ENCODE results near the gene POLRMT. TPM values are rescaled to one million over a fixed set of nuclear protein-coding genes. Genes with fewer than 3 reads are reported as not detected.

The POLRMT gene
- total RNA-seq, 1 donor from 2014 or later: 68.4 TPM

- Mint-ChIP-seq H3K27me3 (no peaks in the 10 kb centered on the region), H3K27ac (no peak overlapping the region), H3K9me3 (ENCODE audit: low read depth) (no peaks in the 10 kb centered on the region), H3K4me3 (ENCODE audit: low read depth) (no peak overlapping the region), H3K36me3 (ENCODE audit: insufficient read depth) (no peaks in the 10 kb centered on the region), H3K4me1 (ENCODE audit: low read depth) (no peaks in the 10 kb centered on the region)
- DNase-seq (ENCODE audit: low spot score, unreplicated experiment): no peak
- no peak for TF ChIP-seq CTCF (IDR thresholded peaks at IDR 0.05; ENCODE audit: unreplicated experiment)
These were observed 18.7 kb upstream of the POLRMT start for GRCh38 chr19:651991-652390.

GRCh38 chr19:651114-651818, 17.9 kb upstream of the POLRMT start:
- H3K4me3 Mint-ChIP-seq (ENCODE audit: low read depth): no peak overlapping the region
- H3K27ac Mint-ChIP-seq: no peak overlapping the region
- TF ChIP-seq CTCF (IDR thresholded peaks at IDR 0.05; ENCODE audit: unreplicated experiment): no peak
- no peaks in the 10 kb centered on the region for H3K9me3 Mint-ChIP-seq (ENCODE audit: low read depth)
- no peak for DNase-seq (ENCODE audit: low spot score, unreplicated experiment)
- no peaks in the 10 kb centered on the region for H3K4me1 Mint-ChIP-seq (ENCODE audit: low read depth)
- H3K27me3 Mint-ChIP-seq: no peaks in the 10 kb centered on the region
- peaks cover under 1% of the 10 kb centered on the region for H3K36me3 Mint-ChIP-seq (ENCODE audit: insufficient read depth)

- no peaks in the 10 kb centered on the region for H3K27me3 Mint-ChIP-seq
These were observed 16.8 kb upstream of the POLRMT start for GRCh38 chr19:650121-650520.

DNA sequence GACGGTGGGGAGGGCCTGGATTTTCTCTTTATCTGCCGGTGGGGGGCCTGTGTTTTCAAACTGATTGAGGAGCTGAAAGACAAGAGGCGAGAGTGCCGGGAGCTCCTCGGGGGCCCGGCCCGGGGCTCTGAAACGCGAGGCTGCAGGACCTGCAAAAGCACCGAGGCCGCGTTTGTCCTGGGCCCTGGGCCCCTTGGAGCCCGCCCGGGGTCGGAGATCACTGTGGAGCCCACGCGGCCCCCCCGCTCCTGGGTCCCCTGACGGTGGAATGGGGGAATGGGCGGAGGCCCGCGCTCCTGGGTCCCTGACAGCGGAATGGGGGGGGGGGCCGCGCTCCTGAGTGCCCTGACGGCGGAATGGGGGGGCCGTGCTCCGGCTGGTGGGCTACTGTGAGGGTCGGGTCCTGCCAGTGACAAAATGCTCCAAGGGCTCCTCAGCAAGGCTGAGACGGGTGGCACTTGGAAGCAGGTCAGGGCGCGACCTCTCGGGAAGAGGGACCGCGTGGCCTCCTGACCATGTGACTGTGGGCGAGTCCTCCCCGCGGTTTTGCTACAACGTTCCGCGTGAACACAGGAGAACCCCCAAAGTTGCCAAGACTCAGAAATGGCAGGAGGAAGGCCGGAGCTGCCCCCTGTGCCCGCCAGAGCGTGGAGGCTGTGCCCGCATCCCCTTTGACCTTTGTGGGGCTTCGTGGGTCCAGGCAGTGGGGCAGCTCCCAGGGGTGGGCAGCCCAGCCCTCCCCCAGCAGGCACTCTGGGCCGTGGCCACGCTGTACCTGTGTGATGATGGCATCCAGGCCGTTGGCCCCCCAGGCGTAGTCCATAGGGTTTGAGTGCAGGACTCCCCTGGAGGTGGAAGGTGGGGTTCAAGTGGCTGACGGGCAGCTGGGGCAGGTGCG, 15.8 kb upstream of the POLRMT start:
- Mint-ChIP-seq H3K27ac (no peak overlapping the region), H3K4me1 (ENCODE audit: low read depth) (no peaks in the 10 kb centered on the region), H3K36me3 (ENCODE audit: insufficient read depth) (peaks cover 4% of the 10 kb centered on the region), H3K9me3 (ENCODE audit: low read depth) (no peaks in the 10 kb centered on the region), H3K27me3 (no peaks in the 10 kb centered on the region), H3K4me3 (ENCODE audit: low read depth) (no peak overlapping the region)
- DNase-seq (ENCODE audit: low spot score, unreplicated experiment): no peak
- TF ChIP-seq CTCF (IDR thresholded peaks at IDR 0.05; ENCODE audit: unreplicated experiment): no peak

More at GRCh38 chr19:650121-650520, 16.8 kb upstream of the POLRMT start:
- no peak for TF ChIP-seq CTCF (IDR thresholded peaks at IDR 0.05; ENCODE audit: unreplicated experiment)
- H3K4me1 Mint-ChIP-seq (ENCODE audit: low read depth): no peaks in the 10 kb centered on the region
- DNase-seq (ENCODE audit: low spot score, unreplicated experiment): no peak
- H3K36me3 Mint-ChIP-seq (ENCODE audit: insufficient read depth): peaks cover 2% of the 10 kb centered on the region
- H3K4me3 Mint-ChIP-seq (ENCODE audit: low read depth): no peak overlapping the region
- no peak overlapping the region for H3K27ac Mint-ChIP-seq
- no peaks in the 10 kb centered on the region for H3K9me3 Mint-ChIP-seq (ENCODE audit: low read depth)

- Mint-ChIP-seq H3K27ac (no peak overlapping the region), H3K36me3 (ENCODE audit: insufficient read depth) (peaks cover 4% of the 10 kb centered on the region), H3K27me3 (no peaks in the 10 kb centered on the region), H3K4me1 (ENCODE audit: low read depth) (no peaks in the 10 kb centered on the region), H3K9me3 (ENCODE audit: low read depth) (no peaks in the 10 kb centered on the region), H3K4me3 (ENCODE audit: low read depth) (no peak overlapping the region)
- no peak for TF ChIP-seq CTCF (IDR thresholded peaks at IDR 0.05; ENCODE audit: unreplicated experiment)
- no peak for DNase-seq (ENCODE audit: low spot score, unreplicated experiment)
These were observed 15.0 kb upstream of the POLRMT start for GRCh38 chr19:648305-648704.
